ENCODE data around the gene GTF2IRD2. TPM values are rescaled to one million over a fixed set of nuclear protein-coding genes. Genes with fewer than 3 reads are reported as not detected.
"Not testable (repeated sequence)": the region's sequence is repeated elsewhere in the genome, so short reads cannot be mapped to it uniquely, and the experiment has no call there.

Gene GTF2IRD2
- total RNA-seq = 10 to 100 TPM; 14.3 to 29.9 (median 20.4) TPM

- H3K36me3 ChIP-seq; DNase-seq (ENCODE audit: extremely low spot score); H3K4me1 ChIP-seq; H3K27me3 ChIP-seq; H3K9me3 ChIP-seq; intact Hi-C loops (cut with DNase I): not testable (repeated sequence)
- no CpG with 5 or more reads among the region's 97 CpGs for WGBS
- peak within 1 kb of the TSS in 2 of 4 donors; percentile 85 to 90 for H3K27ac ChIP-seq (replicated peaks in 1 of 4)
- peak within 1 kb of the TSS in 2 of 4 donors; percentile 50 to 51 for H3K4me3 ChIP-seq
Measured at GRCh38 chr7:74850833-74851721, at the start of gene GTF2IRD2. GTF2IRD2 (minus strand) TSS chr7:74851605; CDS start chr7:74836378, 15,227 bp downstream.

GRCh38 chr7:74890158-74891123, 39.0 kb upstream of the GTF2IRD2 start:
- H3K27me3 ChIP-seq; H3K4me1 ChIP-seq; H3K36me3 ChIP-seq; intact Hi-C loops (cut with DNase I); H3K9me3 ChIP-seq: not testable (repeated sequence)
- DNase-seq (ENCODE audit: extremely low spot score) = peak; percentile 92
- peak overlapping the region; percentile 81 to 90 (median 84) for H3K27ac ChIP-seq (replicated peaks in 1 of 4)
- TF ChIP-seq POLR2A (IDR thresholded peaks at IDR 0.05; ENCODE audit: low read depth) (peak; percentile 20), POLR2AphosphoS5 (IDR thresholded peaks at IDR 0.05) (peak; percentile 55 to 82)
- WGBS = 0% methylated on average over 10 of the region's 84 CpGs
- peak overlapping the region; percentile 55 to 73 (median 60) for H3K4me3 ChIP-seq

- intact Hi-C loops (cut with DNase I); H3K9me3 ChIP-seq; H3K27me3 ChIP-seq; H3K4me1 ChIP-seq; H3K27ac ChIP-seq (replicated peaks in 1 of 4); H3K36me3 ChIP-seq: not testable (repeated sequence)
- DNase-seq (ENCODE audit: extremely low spot score) = peak; percentile 39
- WGBS = 65% methylated on average over 11 of the region's 31 CpGs
- peak overlapping the region in 1 of 4 donors; percentile 22 for H3K4me3 ChIP-seq
Measured at GRCh38 chr7:74889518-74890129, 38.2 kb upstream of the GTF2IRD2 start.

GRCh38 chr7:74885295-74885694, 33.9 kb upstream of the GTF2IRD2 start:
- H3K27me3 ChIP-seq; H3K9me3 ChIP-seq; H3K27ac ChIP-seq (replicated peaks in 1 of 4); H3K4me1 ChIP-seq; H3K4me3 ChIP-seq; DNase-seq (ENCODE audit: extremely low spot score); intact Hi-C loops (cut with DNase I): not testable (repeated sequence)
- H3K36me3 ChIP-seq = peaks cover 0 to 19% (median 10%) of the 10 kb centered on the region in 4 donors
- no CpG with 5 or more reads among the region's 3 CpGs for WGBS

- peaks cover 0 to 19% (median 11%) of the 10 kb centered on the region in 4 donors for H3K36me3 ChIP-seq
- DNase-seq (ENCODE audit: extremely low spot score); H3K27me3 ChIP-seq; H3K4me1 ChIP-seq; H3K4me3 ChIP-seq; intact Hi-C loops (cut with DNase I); H3K27ac ChIP-seq (replicated peaks in 1 of 4); H3K9me3 ChIP-seq: not testable (repeated sequence)
- 67% methylated on average over 6 of the region's 9 CpGs for WGBS
Measured at GRCh38 chr7:74882110-74882509, 30.7 kb upstream of the GTF2IRD2 start.

- intact Hi-C loops (cut with DNase I); DNase-seq (ENCODE audit: extremely low spot score); H3K36me3 ChIP-seq; H3K4me3 ChIP-seq; H3K9me3 ChIP-seq; H3K27me3 ChIP-seq; H3K4me1 ChIP-seq: not testable (repeated sequence)
- H3K27ac ChIP-seq (replicated peaks in 1 of 4) = peak overlapping the region in 2 of 4 donors; percentile 44 to 51
- 6% methylated on average over 8 of the region's 20 CpGs for WGBS
Measured at GRCh38 chr7:74874748-74875512, 23.5 kb upstream of the GTF2IRD2 start.

- peak overlapping the region in 1 of 4 donors; percentile 51 for H3K27ac ChIP-seq (replicated peaks in 1 of 4)
Measured at GRCh38 chr7:74874104-74874747, 22.8 kb upstream of the GTF2IRD2 start.

GRCh38 chr7:74872542-74872941, 21.1 kb upstream of the GTF2IRD2 start:
- H3K27me3 ChIP-seq; DNase-seq (ENCODE audit: extremely low spot score); H3K4me1 ChIP-seq; H3K9me3 ChIP-seq; H3K4me3 ChIP-seq; H3K27ac ChIP-seq (replicated peaks in 1 of 4); H3K36me3 ChIP-seq; intact Hi-C loops (cut with DNase I): not testable (repeated sequence)
- 90% methylated on average over 9 of the region's 9 CpGs for WGBS

More at GRCh38 chr7:74874104-74874747, 22.8 kb upstream of the GTF2IRD2 start:
- H3K4me1 ChIP-seq; intact Hi-C loops (cut with DNase I); DNase-seq (ENCODE audit: extremely low spot score); H3K27me3 ChIP-seq; H3K9me3 ChIP-seq; H3K4me3 ChIP-seq; H3K36me3 ChIP-seq: not testable (repeated sequence)
- 93% methylated on average over 2 of the region's 10 CpGs for WGBS

- 74% methylated on average over 8 of the region's 8 CpGs for WGBS
- DNase-seq (ENCODE audit: extremely low spot score); H3K27ac ChIP-seq (replicated peaks in 1 of 4); H3K27me3 ChIP-seq; intact Hi-C loops (cut with DNase I); H3K4me1 ChIP-seq; H3K4me3 ChIP-seq; H3K9me3 ChIP-seq; H3K36me3 ChIP-seq: not testable (repeated sequence)
Measured at GRCh38 chr7:74865777-74866176, 14.4 kb upstream of the GTF2IRD2 start.

GRCh38 chr7:74849853-74850252, 1.6 kb downstream of the GTF2IRD2 start:
- not testable (repeated sequence) for H3K27ac ChIP-seq (replicated peaks in 1 of 4); H3K4me3 ChIP-seq
- WGBS = no CpG with 5 or more reads among the region's 12 CpGs

GRCh38 chr7:74830411-74830810, 21.0 kb downstream of the GTF2IRD2 start:
- 80% methylated on average over 1 of the region's 4 CpGs for WGBS
- intact Hi-C loops (cut with DNase I); DNase-seq (ENCODE audit: extremely low spot score); H3K9me3 ChIP-seq; H3K27me3 ChIP-seq; H3K36me3 ChIP-seq; H3K4me3 ChIP-seq; H3K4me1 ChIP-seq; H3K27ac ChIP-seq (replicated peaks in 1 of 4): not testable (repeated sequence)

More at GRCh38 chr7:74849853-74850252, 1.6 kb downstream of the GTF2IRD2 start:
- H3K36me3 ChIP-seq; H3K9me3 ChIP-seq; H3K27me3 ChIP-seq; intact Hi-C loops (cut with DNase I); H3K4me1 ChIP-seq; DNase-seq (ENCODE audit: extremely low spot score): not testable (repeated sequence)
